ENCODE results near the gene YTHDF2. TPM values are rescaled to one million over a fixed set of nuclear protein-coding genes. Genes with fewer than 3 reads are reported as not detected.
"Not testable (repeated sequence)": the region's sequence is repeated elsewhere in the genome, so short reads cannot be mapped to it uniquely, and the experiment has no call there.

YTHDF2 gene
- total RNA-seq, 1 experiment from 2014 or later = 48.2 TPM

GRCh38 chr1:28759257-28759656 lies 22.5 kb downstream of the YTHDF2 start:
- DNase-seq (ENCODE audit: low spot score) = no peak

- DNase-seq (ENCODE audit: low spot score) = no peak
These were observed 24.4 kb downstream of the YTHDF2 start for GRCh38 chr1:28761189-28761588.

- DNase-seq (ENCODE audit: low spot score) = no peak
These were observed 29.9 kb downstream of the YTHDF2 start for GRCh38 chr1:28766532-28767183.

GRCh38 chr1:28770601-28771165 lies 33.9 kb downstream of the YTHDF2 start:
- DNase-seq (ENCODE audit: low spot score) = no peak

- DNase-seq (ENCODE audit: low spot score) = not testable (repeated sequence)
These were observed 35.2 kb downstream of the YTHDF2 start for GRCh38 chr1:28771921-28772320.

GRCh38 chr1:28773105-28773504 lies 36.4 kb downstream of the YTHDF2 start:
- no peak for DNase-seq (ENCODE audit: low spot score)

GRCh38 chr1:28775121-28775942 lies 38.6 kb downstream of the YTHDF2 start:
- no peak for DNase-seq (ENCODE audit: low spot score)

- DNase-seq (ENCODE audit: low spot score) = no peak
These were observed 39.6 kb downstream of the YTHDF2 start for GRCh38 chr1:28776341-28776740.

- no peak for DNase-seq (ENCODE audit: low spot score)
These were observed 41.3 kb downstream of the YTHDF2 start for GRCh38 chr1:28778021-28778420.

GRCh38 chr1:28779751-28780408 lies 43.1 kb downstream of the YTHDF2 start:
- no peak for DNase-seq (ENCODE audit: low spot score)

- no peak for DNase-seq (ENCODE audit: low spot score)
These were observed 44.6 kb downstream of the YTHDF2 start for GRCh38 chr1:28781305-28781704.

- no peak for DNase-seq (ENCODE audit: low spot score)
These were observed 45.3 kb downstream of the YTHDF2 start for GRCh38 chr1:28782011-28782410.

- no peak for DNase-seq (ENCODE audit: low spot score)
These were observed 46.6 kb downstream of the YTHDF2 start for GRCh38 chr1:28783363-28783762.

GRCh38 chr1:28789412-28789811 lies 52.7 kb downstream of the YTHDF2 start:
- no peak for DNase-seq (ENCODE audit: low spot score)

GRCh38 chr1:28789816-28790215 lies 53.1 kb downstream of the YTHDF2 start:
- no peak for DNase-seq (ENCODE audit: low spot score)

GRCh38 chr1:28790377-28791035 lies 53.8 kb downstream of the YTHDF2 start:
- DNase-seq (ENCODE audit: low spot score) = no peak

- DNase-seq (ENCODE audit: low spot score) = not testable (repeated sequence)
These were observed 55.2 kb downstream of the YTHDF2 start for GRCh38 chr1:28791929-28792328.

- DNase-seq (ENCODE audit: low spot score) = no peak
These were observed 55.9 kb downstream of the YTHDF2 start for GRCh38 chr1:28792644-28793121.

- DNase-seq (ENCODE audit: low spot score) = not testable (repeated sequence)
These were observed 57.8 kb downstream of the YTHDF2 start for GRCh38 chr1:28794582-28794981.

- DNase-seq (ENCODE audit: low spot score) = no peak
These were observed 59.8 kb downstream of the YTHDF2 start for GRCh38 chr1:28796352-28797211.

- DNase-seq (ENCODE audit: low spot score) = no peak
These were observed 63.6 kb downstream of the YTHDF2 start for GRCh38 chr1:28800324-28800723.
